ENCODE results near the gene SLC2A1.
A peak's percentile ranks its signal among the peaks of the same experiment; 100 is the strongest.

SLC2A1 gene

GRCh38 chr1:42933060-42933586 lies 25.5 kb downstream of the SLC2A1 start:
- no peak for TF ChIP-seq JUND (IDR thresholded peaks at IDR 0.05; ENCODE audit: low read depth)
- in situ Hi-C loops (cut with HindIII; ENCODE audit: low pct_unique_long_range_greater_than_20kb, low sequenced_read_pairs), result no loop called here
- DNase-seq (ENCODE audit: low read depth in 1 of 2, low spot score in 1 of 2), result no peak

GRCh38 chr1:42932442-42932941 lies 26.2 kb downstream of the SLC2A1 start:
- no peak for TF ChIP-seq JUND (IDR thresholded peaks at IDR 0.05; ENCODE audit: low read depth)

GRCh38 chr1:42931911-42932422 lies 26.7 kb downstream of the SLC2A1 start:
- DNase-seq (ENCODE audit: low read depth in 1 of 2, low spot score in 1 of 2), result peak; percentile 64 to 87
- no peak for TF ChIP-seq JUND (IDR thresholded peaks at IDR 0.05; ENCODE audit: low read depth)
- in situ Hi-C loops (cut with HindIII; ENCODE audit: low pct_unique_long_range_greater_than_20kb, low sequenced_read_pairs), result no loop called here

More at GRCh38 chr1:42932442-42932941, 26.2 kb downstream of the SLC2A1 start:
- in situ Hi-C loops (cut with HindIII; ENCODE audit: low pct_unique_long_range_greater_than_20kb, low sequenced_read_pairs), result no loop called here
- DNase-seq (ENCODE audit: low read depth in 1 of 2, low spot score in 1 of 2), result no peak

GRCh38 chr1:42931108-42931539 lies 27.5 kb downstream of the SLC2A1 start:
- DNase-seq (ENCODE audit: low read depth in 1 of 2, low spot score in 1 of 2), result peak; percentile 35 to 75
- no peak for TF ChIP-seq JUND (IDR thresholded peaks at IDR 0.05; ENCODE audit: low read depth)
- in situ Hi-C loops (cut with HindIII; ENCODE audit: low pct_unique_long_range_greater_than_20kb, low sequenced_read_pairs), result no loop called here

GRCh38 chr1:42930178-42931107 lies 28.2 kb downstream of the SLC2A1 start:
- no peak for DNase-seq (ENCODE audit: low read depth in 1 of 2, low spot score in 1 of 2)
- in situ Hi-C loops (cut with HindIII; ENCODE audit: low pct_unique_long_range_greater_than_20kb, low sequenced_read_pairs), result no loop called here
- no peak for TF ChIP-seq JUND (IDR thresholded peaks at IDR 0.05; ENCODE audit: low read depth)

- in situ Hi-C loops (cut with HindIII; ENCODE audit: low pct_unique_long_range_greater_than_20kb, low sequenced_read_pairs), result no loop called here
- DNase-seq (ENCODE audit: low read depth in 1 of 2, low spot score in 1 of 2), result no peak
- TF ChIP-seq JUND (IDR thresholded peaks at IDR 0.05; ENCODE audit: low read depth), result no peak
Observed at GRCh38 chr1:42929434-42930177, 29.1 kb downstream of the SLC2A1 start.

- no peak for DNase-seq (ENCODE audit: low read depth in 1 of 2, low spot score in 1 of 2)
- TF ChIP-seq JUND (IDR thresholded peaks at IDR 0.05; ENCODE audit: low read depth), result no peak
- in situ Hi-C loops (cut with HindIII; ENCODE audit: low pct_unique_long_range_greater_than_20kb, low sequenced_read_pairs), result no loop called here
Observed at GRCh38 chr1:42928859-42929258, 29.8 kb downstream of the SLC2A1 start.

- no peak for TF ChIP-seq JUND (IDR thresholded peaks at IDR 0.05; ENCODE audit: low read depth)
Observed at GRCh38 chr1:42927920-42928505, 30.7 kb downstream of the SLC2A1 start.

GRCh38 chr1:42927274-42927841 lies 31.3 kb downstream of the SLC2A1 start:
- no peak for DNase-seq (ENCODE audit: low read depth in 1 of 2, low spot score in 1 of 2)
- TF ChIP-seq JUND (IDR thresholded peaks at IDR 0.05; ENCODE audit: low read depth), result no peak
- in situ Hi-C loops (cut with HindIII; ENCODE audit: low pct_unique_long_range_greater_than_20kb, low sequenced_read_pairs), result no loop called here

More at GRCh38 chr1:42927920-42928505, 30.7 kb downstream of the SLC2A1 start:
- in situ Hi-C loops (cut with HindIII; ENCODE audit: low pct_unique_long_range_greater_than_20kb, low sequenced_read_pairs), result no loop called here
- no peak for DNase-seq (ENCODE audit: low read depth in 1 of 2, low spot score in 1 of 2)

GRCh38 chr1:42926879-42927242 lies 31.8 kb downstream of the SLC2A1 start:
- in situ Hi-C loops (cut with HindIII; ENCODE audit: low pct_unique_long_range_greater_than_20kb, low sequenced_read_pairs), result no loop called here
- DNase-seq (ENCODE audit: low read depth in 1 of 2, low spot score in 1 of 2), result no peak
- no peak for TF ChIP-seq JUND (IDR thresholded peaks at IDR 0.05; ENCODE audit: low read depth)

GRCh38 chr1:42926235-42926878 lies 32.3 kb downstream of the SLC2A1 start:
- in situ Hi-C loops (cut with HindIII; ENCODE audit: low pct_unique_long_range_greater_than_20kb, low sequenced_read_pairs), result no loop called here
- TF ChIP-seq JUND (IDR thresholded peaks at IDR 0.05; ENCODE audit: low read depth), result no peak
- no peak for DNase-seq (ENCODE audit: low read depth in 1 of 2, low spot score in 1 of 2)

All from T47D (cell line).